ENCODE data around the gene TNFRSF6B. TPM values are rescaled to one million over a fixed set of nuclear protein-coding genes. Genes with fewer than 3 reads are reported as not detected.
"Not testable (repeated sequence)": the region's sequence is repeated elsewhere in the genome, so short reads cannot be mapped to it uniquely, and the experiment has no call there.

TNFRSF6B gene
- total RNA-seq, 1 donor from 2014 or later: not detected

DNA sequence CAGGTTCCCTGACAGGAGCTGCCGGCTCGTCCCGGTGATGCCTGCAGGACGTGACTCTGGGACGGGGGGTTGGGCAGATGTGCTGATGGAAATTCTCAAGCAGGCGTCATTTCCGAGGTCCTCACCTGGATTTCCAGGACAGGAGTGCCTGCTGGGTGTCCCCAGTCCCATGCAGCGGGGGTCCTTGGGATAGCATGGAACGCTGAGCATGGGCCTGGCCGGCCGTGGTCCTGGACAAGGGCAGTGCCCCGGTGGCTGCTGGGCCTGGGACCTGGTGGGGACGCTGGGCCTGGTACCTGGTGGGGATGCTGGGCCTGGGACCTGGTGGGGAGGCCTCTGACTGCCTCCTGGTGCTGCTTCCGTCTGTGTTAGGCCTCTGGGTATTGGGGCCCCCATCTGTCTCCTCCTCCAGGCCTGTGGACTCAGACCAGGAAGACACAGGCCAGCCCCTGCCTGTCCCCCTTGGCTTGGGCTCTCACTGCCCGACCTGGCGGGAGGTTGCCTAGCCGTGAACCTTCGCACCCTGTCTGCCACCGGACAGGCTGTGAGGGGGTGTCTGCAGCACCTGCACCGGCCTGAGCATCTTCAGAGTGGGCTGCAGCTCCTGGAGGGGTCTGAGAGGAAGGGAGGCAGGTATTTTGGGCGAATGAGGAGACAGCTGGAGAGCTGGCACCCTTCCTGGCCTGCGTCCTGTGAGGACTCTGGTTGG, 32.2 kb upstream of the TNFRSF6B start:
- TF ChIP-seq, protein P1, sequence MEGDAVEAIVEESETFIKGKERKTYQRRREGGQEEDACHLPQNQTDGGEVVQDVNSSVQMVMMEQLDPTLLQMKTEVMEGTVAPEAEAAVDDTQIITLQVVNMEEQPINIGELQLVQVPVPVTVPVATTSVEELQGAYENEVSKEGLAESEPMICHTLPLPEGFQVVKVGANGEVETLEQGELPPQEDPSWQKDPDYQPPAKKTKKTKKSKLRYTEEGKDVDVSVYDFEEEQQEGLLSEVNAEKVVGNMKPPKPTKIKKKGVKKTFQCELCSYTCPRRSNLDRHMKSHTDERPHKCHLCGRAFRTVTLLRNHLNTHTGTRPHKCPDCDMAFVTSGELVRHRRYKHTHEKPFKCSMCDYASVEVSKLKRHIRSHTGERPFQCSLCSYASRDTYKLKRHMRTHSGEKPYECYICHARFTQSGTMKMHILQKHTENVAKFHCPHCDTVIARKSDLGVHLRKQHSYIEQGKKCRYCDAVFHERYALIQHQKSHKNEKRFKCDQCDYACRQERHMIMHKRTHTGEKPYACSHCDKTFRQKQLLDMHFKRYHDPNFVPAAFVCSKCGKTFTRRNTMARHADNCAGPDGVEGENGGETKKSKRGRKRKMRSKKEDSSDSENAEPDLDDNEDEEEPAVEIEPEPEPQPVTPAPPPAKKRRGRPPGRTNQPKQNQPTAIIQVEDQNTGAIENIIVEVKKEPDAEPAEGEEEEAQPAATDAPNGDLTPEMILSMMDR (IDR thresholded peaks at IDR 0.05; ENCODE audit: unreplicated experiment): no peak
- Mint-ChIP-seq H3K27ac (no peak overlapping the region), H3K36me3 (ENCODE audit: insufficient read depth) (peaks cover 5% of the 10 kb centered on the region)

DNA sequence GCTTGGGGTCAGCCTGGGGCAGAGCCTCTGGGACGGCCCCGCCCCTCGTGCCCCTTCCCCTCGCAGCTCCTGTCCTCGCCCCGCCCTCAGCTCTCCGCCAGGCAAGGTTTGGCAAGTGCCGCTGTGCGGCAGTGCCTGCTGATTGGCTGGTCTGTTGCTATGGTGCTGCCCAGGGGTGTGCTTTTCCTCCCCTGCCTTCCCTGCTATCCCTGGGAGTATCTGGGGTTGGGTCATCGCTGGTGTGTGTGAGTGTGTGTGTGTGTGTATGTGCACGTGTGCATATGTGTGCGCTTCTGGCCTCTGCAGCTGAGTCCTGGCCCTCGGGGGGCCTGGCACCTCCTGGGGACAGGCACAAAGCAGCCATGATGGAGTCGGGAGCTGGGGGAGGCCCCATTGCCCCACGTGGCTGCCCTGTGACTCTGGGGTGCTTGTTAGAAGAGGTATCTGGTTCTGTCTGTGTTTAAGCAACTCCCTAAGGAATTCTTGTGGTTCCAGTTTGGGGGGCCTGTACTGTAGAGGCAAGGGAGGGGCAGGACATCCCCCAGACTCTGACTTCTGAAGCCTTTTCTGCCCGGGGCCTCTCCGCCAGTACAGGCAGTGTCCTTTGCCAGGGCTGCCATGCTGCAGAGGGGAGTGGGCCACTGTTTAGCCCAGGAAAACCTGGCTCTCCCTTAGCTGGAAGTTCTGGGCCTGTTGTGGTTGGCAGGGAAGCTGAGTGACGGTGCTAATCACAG, 31.4 kb upstream of the TNFRSF6B start:
- H3K9me3 Mint-ChIP-seq (ENCODE audit: low read depth): no peaks in the 10 kb centered on the region
- H3K4me3 Mint-ChIP-seq (ENCODE audit: low read depth): no peak overlapping the region
- TF ChIP-seq, protein P1 (IDR thresholded peaks at IDR 0.05; ENCODE audit: unreplicated experiment): no peak
- no peak overlapping the region for H3K27ac Mint-ChIP-seq
- peaks cover 5% of the 10 kb centered on the region for H3K36me3 Mint-ChIP-seq (ENCODE audit: insufficient read depth)
- H3K4me1 Mint-ChIP-seq (ENCODE audit: low read depth): no peaks in the 10 kb centered on the region
- no peaks in the 10 kb centered on the region for H3K27me3 Mint-ChIP-seq
- DNase-seq (ENCODE audit: low spot score, unreplicated experiment): no peak

More for the DNA sequence above, 32.2 kb upstream of the TNFRSF6B start:
- no peak for DNase-seq (ENCODE audit: low spot score, unreplicated experiment)
- no peaks in the 10 kb centered on the region for H3K9me3 Mint-ChIP-seq (ENCODE audit: low read depth)
- H3K4me1 Mint-ChIP-seq (ENCODE audit: low read depth): peaks cover 5% of the 10 kb centered on the region
- H3K4me3 Mint-ChIP-seq (ENCODE audit: low read depth): no peak overlapping the region
- no peaks in the 10 kb centered on the region for H3K27me3 Mint-ChIP-seq

DNA sequence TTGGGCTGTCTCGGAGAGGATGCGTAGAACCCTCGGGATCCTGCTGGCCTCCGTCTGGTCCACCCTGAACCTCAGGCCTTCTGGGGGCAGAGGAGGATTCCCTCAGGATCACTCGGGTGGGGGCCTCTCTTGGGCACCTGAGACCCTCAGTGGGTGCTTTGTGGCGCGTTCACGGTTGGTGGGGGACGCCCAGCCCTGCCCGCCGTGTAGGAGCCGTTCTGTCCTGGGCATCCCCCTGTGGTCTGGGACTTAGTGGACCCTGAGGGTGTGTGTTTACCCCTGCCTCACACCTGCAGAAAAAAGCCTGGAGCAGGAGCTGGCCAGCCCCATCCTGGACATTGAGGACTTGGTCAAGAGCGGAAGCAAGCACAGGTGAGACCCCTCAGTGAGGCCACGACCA, 30.7 kb upstream of the TNFRSF6B start:
- Mint-ChIP-seq H3K36me3 (ENCODE audit: insufficient read depth) (peaks cover 5% of the 10 kb centered on the region), H3K4me3 (ENCODE audit: low read depth) (no peak overlapping the region)

DNA sequence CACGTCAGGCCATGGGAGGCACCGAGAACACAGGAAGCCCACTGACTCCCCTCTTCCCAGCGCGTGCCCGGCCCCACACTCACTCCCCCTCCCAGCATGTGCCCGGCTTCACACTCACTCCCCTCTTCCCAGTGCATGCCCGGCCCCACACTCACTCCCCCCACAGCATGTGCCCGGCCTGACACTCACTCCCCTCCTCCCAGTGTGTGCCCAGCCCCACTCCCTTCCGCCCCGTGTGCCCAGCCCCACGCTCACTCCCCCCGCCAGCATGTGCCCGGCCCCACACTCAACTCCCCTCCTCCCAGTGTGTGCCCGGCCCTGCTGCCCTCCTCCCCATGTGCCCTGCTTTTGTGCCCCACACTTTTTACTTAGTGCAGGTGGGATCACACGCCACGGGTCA, 28.6 kb upstream of the TNFRSF6B start:
- Mint-ChIP-seq H3K36me3 (ENCODE audit: insufficient read depth) (peaks cover 5% of the 10 kb centered on the region), H3K27ac (no peak overlapping the region), H3K4me1 (ENCODE audit: low read depth) (no peaks in the 10 kb centered on the region), H3K27me3 (no peaks in the 10 kb centered on the region), H3K9me3 (ENCODE audit: low read depth) (no peaks in the 10 kb centered on the region), H3K4me3 (ENCODE audit: low read depth) (no peak overlapping the region)
- TF ChIP-seq, protein P1 (IDR thresholded peaks at IDR 0.05; ENCODE audit: unreplicated experiment): no peak
- DNase-seq (ENCODE audit: low spot score, unreplicated experiment): no peak

More for the DNA sequence above, 30.7 kb upstream of the TNFRSF6B start:
- no peaks in the 10 kb centered on the region for H3K4me1 Mint-ChIP-seq (ENCODE audit: low read depth)
- no peaks in the 10 kb centered on the region for H3K27me3 Mint-ChIP-seq
- no peak overlapping the region for H3K27ac Mint-ChIP-seq
- TF ChIP-seq, protein P1 (IDR thresholded peaks at IDR 0.05; ENCODE audit: unreplicated experiment): no peak
- H3K9me3 Mint-ChIP-seq (ENCODE audit: low read depth): no peaks in the 10 kb centered on the region
- DNase-seq (ENCODE audit: low spot score, unreplicated experiment): no peak

DNA sequence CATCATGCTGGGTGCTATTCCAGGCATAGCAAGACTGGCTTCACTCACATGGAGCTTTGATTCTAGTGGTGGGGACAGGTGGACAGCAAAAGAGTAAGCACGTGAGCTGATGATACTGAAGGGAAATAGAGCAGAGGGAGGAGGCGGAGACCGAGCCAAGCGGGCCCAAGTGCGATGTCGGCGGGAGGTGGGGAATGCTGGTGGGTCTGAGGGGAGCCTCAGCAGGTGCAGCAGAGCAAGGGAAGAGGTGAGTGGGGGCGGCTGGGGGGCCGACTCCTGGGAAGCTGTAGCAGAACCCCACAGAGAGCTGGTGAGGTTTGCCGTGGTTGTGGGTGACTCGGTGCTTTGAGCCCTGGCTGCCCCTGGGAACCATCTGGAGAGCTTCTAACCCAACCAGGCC, 28.1 kb upstream of the TNFRSF6B start:
- Mint-ChIP-seq H3K36me3 (ENCODE audit: insufficient read depth) (peaks cover 5% of the 10 kb centered on the region), H3K27ac (no peak overlapping the region), H3K4me3 (ENCODE audit: low read depth) (no peak overlapping the region), H3K9me3 (ENCODE audit: low read depth) (no peaks in the 10 kb centered on the region), H3K4me1 (ENCODE audit: low read depth) (no peaks in the 10 kb centered on the region), H3K27me3 (no peaks in the 10 kb centered on the region)
- TF ChIP-seq, protein P1 (IDR thresholded peaks at IDR 0.05; ENCODE audit: unreplicated experiment): no peak
- no peak for DNase-seq (ENCODE audit: low spot score, unreplicated experiment)

DNA sequence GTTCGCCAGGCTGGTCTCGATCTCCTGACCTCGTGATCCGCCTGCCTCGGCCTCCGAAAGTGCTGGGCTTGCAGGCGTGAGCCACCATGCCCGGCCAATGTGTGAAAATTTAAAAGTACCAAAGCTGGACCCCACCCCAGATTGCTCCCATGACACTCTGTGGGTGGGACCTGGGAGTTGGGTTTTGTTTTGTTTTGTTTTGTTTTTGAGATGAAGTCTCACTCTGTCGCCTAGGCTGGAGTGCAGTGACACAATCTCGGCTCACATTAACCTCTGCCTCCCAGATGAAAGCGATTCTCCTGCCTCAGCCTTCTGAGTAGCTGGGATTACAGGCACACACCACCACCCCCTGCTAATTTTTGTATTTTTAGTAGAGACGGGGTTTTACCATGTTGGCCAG, 24.8 kb upstream of the TNFRSF6B start:
- H3K27me3 Mint-ChIP-seq; H3K9me3 Mint-ChIP-seq (ENCODE audit: low read depth); H3K4me1 Mint-ChIP-seq (ENCODE audit: low read depth); H3K27ac Mint-ChIP-seq; H3K36me3 Mint-ChIP-seq (ENCODE audit: insufficient read depth); DNase-seq (ENCODE audit: low spot score, unreplicated experiment); H3K4me3 Mint-ChIP-seq (ENCODE audit: low read depth): not testable (repeated sequence)
